NK-92 (cell line): ENCODE data around the gene MYRF.

Source experiments
- DNase-seq: peaks from one replicate; lab custom pipeline; 2025; ENCODE audit not compliant: unreplicated experiment; lab: John Stamatoyannopoulos, UW

The MYRF gene

GRCh38 chr11:61718621-61719302 is 33.7 kb upstream of the MYRF start:
- DNase-seq = no peak

GRCh38 chr11:61719978-61720377 is 32.5 kb upstream of the MYRF start:
- DNase-seq = no peak

GRCh38 chr11:61720597-61720996 is 31.8 kb upstream of the MYRF start:
- no peak for DNase-seq

GRCh38 chr11:61724437-61724836 is 28.0 kb upstream of the MYRF start:
- DNase-seq = no peak

- DNase-seq = no peak
These were observed 26.6 kb upstream of the MYRF start for GRCh38 chr11:61725781-61726231.

GRCh38 chr11:61726775-61727174 is 25.7 kb upstream of the MYRF start:
- no peak for DNase-seq

- DNase-seq = no peak
These were observed 25.0 kb upstream of the MYRF start for GRCh38 chr11:61727401-61727811.

GRCh38 chr11:61728066-61728939 is 24.1 kb upstream of the MYRF start:
- DNase-seq = no peak

- no peak for DNase-seq
These were observed 23.6 kb upstream of the MYRF start for GRCh38 chr11:61728940-61729219.

- DNase-seq = no peak
These were observed 22.0 kb upstream of the MYRF start for GRCh38 chr11:61730240-61730994.

GRCh38 chr11:61731211-61731951 is 21.1 kb upstream of the MYRF start:
- no peak for DNase-seq

- DNase-seq = no peak
These were observed 20.3 kb upstream of the MYRF start for GRCh38 chr11:61731952-61732675.

- no peak for DNase-seq
These were observed 19.7 kb upstream of the MYRF start for GRCh38 chr11:61732705-61733104.

GRCh38 chr11:61733120-61733978 is 19.1 kb upstream of the MYRF start:
- no peak for DNase-seq

GRCh38 chr11:61734767-61735166 is 17.7 kb upstream of the MYRF start:
- no peak for DNase-seq

- no peak for DNase-seq
These were observed 17.0 kb upstream of the MYRF start for GRCh38 chr11:61735391-61735790.

GRCh38 chr11:61736310-61736709 is 16.1 kb upstream of the MYRF start:
- DNase-seq = no peak

GRCh38 chr11:61737131-61737530 is 15.3 kb upstream of the MYRF start:
- DNase-seq = no peak

GRCh38 chr11:61737636-61738386 is 14.6 kb upstream of the MYRF start:
- no peak for DNase-seq
